C4-2B (cell line): ENCODE measurements around the gene FOXF2.
"Not testable (repeated sequence)": the region's sequence is repeated elsewhere in the genome, so short reads cannot be mapped to it uniquely, and the experiment has no call there.

Source experiments
- H3K27ac ChIP-seq: fragments of 450-650 bp; 2 replicates; pipeline ENCODE4 v1.5.1; 2017
- ZFX ChIP-seq: fragments of 450-650 bp; IDR thresholded peaks from 2 replicates; pipeline ENCODE4 v1.6.1; 2017
- TF ChIP-seq, protein P1 (sequence below): fragments of 450-650 bp; conservative IDR thresholded peaks from 2 replicates; pipeline ENCODE4 v1.5.1; 2017; ENCODE audit warnings: mild to moderate bottlenecking

FOXF2 gene

DNA sequence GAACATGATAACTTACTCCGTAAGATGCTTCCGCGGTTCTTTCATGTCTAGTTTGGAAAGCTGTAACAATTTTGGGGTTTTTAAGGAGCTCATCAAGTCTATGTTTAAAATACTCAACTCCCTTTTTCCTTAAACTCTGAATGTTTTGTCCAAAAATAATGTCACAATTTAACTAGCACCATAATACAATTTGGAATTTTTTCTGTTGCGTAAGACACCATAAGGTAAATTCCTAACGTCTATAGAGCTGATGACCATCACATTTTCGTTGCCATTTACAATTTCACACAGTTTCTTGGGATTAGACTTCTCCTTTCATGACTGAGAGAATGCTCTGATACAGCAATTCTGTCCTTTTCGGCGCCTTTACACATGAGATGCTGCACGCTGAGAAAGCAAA is 26.7 kb upstream of the FOXF2 start:
- TF ChIP-seq, protein P1, sequence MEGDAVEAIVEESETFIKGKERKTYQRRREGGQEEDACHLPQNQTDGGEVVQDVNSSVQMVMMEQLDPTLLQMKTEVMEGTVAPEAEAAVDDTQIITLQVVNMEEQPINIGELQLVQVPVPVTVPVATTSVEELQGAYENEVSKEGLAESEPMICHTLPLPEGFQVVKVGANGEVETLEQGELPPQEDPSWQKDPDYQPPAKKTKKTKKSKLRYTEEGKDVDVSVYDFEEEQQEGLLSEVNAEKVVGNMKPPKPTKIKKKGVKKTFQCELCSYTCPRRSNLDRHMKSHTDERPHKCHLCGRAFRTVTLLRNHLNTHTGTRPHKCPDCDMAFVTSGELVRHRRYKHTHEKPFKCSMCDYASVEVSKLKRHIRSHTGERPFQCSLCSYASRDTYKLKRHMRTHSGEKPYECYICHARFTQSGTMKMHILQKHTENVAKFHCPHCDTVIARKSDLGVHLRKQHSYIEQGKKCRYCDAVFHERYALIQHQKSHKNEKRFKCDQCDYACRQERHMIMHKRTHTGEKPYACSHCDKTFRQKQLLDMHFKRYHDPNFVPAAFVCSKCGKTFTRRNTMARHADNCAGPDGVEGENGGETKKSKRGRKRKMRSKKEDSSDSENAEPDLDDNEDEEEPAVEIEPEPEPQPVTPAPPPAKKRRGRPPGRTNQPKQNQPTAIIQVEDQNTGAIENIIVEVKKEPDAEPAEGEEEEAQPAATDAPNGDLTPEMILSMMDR: no peak
- no peak for TF ChIP-seq ZFX
- no peak overlapping the region for H3K27ac ChIP-seq

GRCh38 chr6:1363298-1363697 is 26.1 kb upstream of the FOXF2 start:
- H3K27ac ChIP-seq: no peak overlapping the region
- TF ChIP-seq, protein P1: no peak
- TF ChIP-seq ZFX: no peak

GRCh38 chr6:1363729-1364572 is 25.4 kb upstream of the FOXF2 start:
- H3K27ac ChIP-seq: no peak overlapping the region; the same call in 1 of the 2 replicates

GRCh38 chr6:1364791-1365190 is 24.6 kb upstream of the FOXF2 start:
- TF ChIP-seq, protein P1: no peak
- TF ChIP-seq ZFX: no peak
- H3K27ac ChIP-seq: no peak overlapping the region; the same call in 1 of the 2 replicates

More at GRCh38 chr6:1363729-1364572, 25.4 kb upstream of the FOXF2 start:
- TF ChIP-seq, protein P1: peak; percentile 49
- no peak for TF ChIP-seq ZFX

DNA sequence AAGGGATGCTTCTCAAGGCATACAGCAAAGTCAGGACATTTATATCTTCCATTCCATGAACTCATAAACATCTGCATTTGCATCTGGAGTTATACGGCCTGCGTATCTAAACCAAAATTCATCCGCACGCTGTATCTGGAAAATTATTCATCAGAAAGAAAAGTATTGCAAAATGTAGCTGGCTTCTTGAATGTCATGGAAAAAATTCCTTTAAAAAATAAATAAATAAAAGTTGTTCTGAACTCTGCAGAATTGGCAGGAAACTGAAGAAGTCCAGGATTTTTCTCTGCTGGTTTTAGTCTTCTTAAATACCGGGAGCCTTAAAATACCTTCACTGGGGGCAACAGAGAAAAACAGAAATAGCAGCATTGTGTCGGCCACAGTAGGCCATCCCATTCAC is 23.7 kb upstream of the FOXF2 start:
- no peak for TF ChIP-seq ZFX
- TF ChIP-seq, protein P1: no peak
- no peak overlapping the region for H3K27ac ChIP-seq

DNA sequence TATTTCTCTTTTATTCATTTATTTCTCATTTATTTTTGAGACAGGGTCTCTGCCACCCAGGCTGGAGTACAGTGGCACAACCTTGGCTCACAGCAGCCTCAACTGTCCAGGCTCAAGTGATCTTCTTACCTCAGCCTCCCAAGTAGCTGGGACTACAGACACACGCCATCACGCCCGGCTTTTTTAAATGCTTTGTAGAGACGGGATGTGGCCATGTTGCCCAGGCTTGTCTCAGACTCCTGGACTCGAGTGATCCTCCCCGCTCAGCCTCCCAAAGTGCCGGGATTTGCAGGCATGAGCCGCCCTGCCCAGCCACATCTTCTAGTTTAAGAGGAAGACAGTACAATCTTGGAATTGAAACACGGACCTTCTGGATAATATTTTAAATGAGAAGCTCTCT is 21.6 kb upstream of the FOXF2 start:
- no peak overlapping the region for H3K27ac ChIP-seq
- no peak for TF ChIP-seq ZFX
- TF ChIP-seq, protein P1: no peak

DNA sequence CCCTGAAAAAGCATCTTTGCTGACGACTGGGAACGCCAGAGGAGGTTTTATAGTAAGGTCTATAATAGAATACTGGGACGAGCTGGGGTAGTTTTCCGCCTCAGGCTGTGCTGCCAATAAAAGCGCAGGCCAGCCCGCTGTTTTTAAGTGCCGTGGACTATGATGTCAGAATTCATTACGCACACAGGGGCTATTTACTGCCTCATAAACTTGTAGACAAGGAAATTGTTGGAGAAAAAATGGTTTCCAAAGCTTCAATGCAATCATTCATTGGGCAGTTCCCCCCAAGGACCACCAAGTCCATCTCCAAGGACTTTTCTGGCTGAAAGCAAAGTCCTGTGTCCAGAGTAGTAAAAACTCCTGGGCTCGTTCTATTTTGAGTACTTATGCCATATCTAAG is 20.4 kb upstream of the FOXF2 start:
- no peak overlapping the region for H3K27ac ChIP-seq
- TF ChIP-seq, protein P1: no peak
- TF ChIP-seq ZFX: no peak

GRCh38 chr6:1369695-1370094 is 19.7 kb upstream of the FOXF2 start:
- not testable (repeated sequence) for H3K27ac ChIP-seq
